Measurements from ENCODE around the gene IL6R.
"Not testable (repeated sequence)": the region's sequence is repeated elsewhere in the genome, so short reads cannot be mapped to it uniquely, and the experiment has no call there.

DNA sequence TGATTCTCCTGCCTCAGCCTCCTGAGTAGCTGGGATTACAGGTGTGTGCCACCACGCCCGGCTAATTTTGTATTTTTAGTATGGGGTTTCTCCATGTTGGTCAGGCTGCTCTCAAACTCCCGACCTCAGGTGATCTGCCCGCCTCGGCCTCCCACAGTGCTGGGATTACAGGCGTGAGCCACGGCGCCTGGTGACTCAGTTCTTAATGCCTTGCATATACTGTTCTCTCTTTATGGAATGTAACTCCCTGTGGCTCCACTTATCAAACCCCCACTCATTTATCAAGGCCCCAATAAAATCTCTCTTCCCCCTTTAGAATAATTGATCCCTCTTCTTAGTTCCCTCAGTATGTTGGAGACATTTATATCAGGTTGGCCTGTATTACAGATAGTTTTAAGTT, 16.9 kb downstream of the IL6R start:
- TF ChIP-seq YY1 (IDR thresholded peaks at IDR 0.05; ENCODE audit: insufficient read depth, insufficient read length); ZNF274 (IDR thresholded peaks at IDR 0.05; ENCODE audit: low read depth, low read length); SUZ12 (IDR thresholded peaks at IDR 0.05; ENCODE audit: extremely low read depth, insufficient read depth, insufficient read length): not testable (repeated sequence)
